Neural progenitor cell (in vitro differentiated cells): ENCODE measurements around the gene KIF21B. TPM values are rescaled to one million over a fixed set of nuclear protein-coding genes. Genes with fewer than 3 reads are reported as not detected.

Experiments used
- DNase-seq: peaks from one replicate; pipeline ENCODE4 v3.0.0-alpha.2; 2016; ENCODE audit warnings: low spot score
- H2AFZ ChIP-seq: fragments of 200-600 bp; sonication (generic); replicated peaks from 2 replicates; pipeline ENCODE4 v1.6.1; 2016; ENCODE audit warnings: antibody characterized with exemption
- H3F3A ChIP-seq: fragments of 200-600 bp; sonication (generic); 2 replicates; pipeline ENCODE4 v1.6.1; 2016; ENCODE audit warnings: antibody characterized with exemption, low read depth
- H3K27ac ChIP-seq: fragments of 200-600 bp; sonication (generic); 2 replicates; pipeline ENCODE4 v1.5.1; 2016; ENCODE audit warnings: mild to moderate bottlenecking
- H3K27me3 ChIP-seq: fragments of 200-600 bp; sonication (generic); 2 replicates; pipeline ENCODE4 v1.6.1; 2016; ENCODE audit warnings: mild to moderate bottlenecking, moderate library complexity
- H3K36me3 ChIP-seq: fragments of 200-600 bp; sonication (generic); 2 replicates; pipeline ENCODE4 v1.5.1; 2016
- H3K4me1 ChIP-seq: fragments of 200-600 bp; sonication (generic); 2 replicates; pipeline ENCODE4 v1.6.1; 2016; ENCODE audit warnings: mixed run types
- H3K4me2 ChIP-seq: fragments of 200-600 bp; sonication (generic); 2 replicates; pipeline ENCODE4 v1.6.1; 2016
- H3K4me3 ChIP-seq: fragments of 200-600 bp; sonication (generic); 2 replicates; pipeline ENCODE4 v1.5.1; 2016
- H3K79me2 ChIP-seq: fragments of 200-600 bp; sonication (generic); 2 replicates; pipeline ENCODE4 v1.6.1; 2016; ENCODE audit warnings: low read depth
- H3K9ac ChIP-seq: fragments of 200-600 bp; sonication (generic); 2 replicates; pipeline ENCODE4 v1.6.1; 2016
- H3K9me3 ChIP-seq: fragments of 200-600 bp; sonication (generic); 2 replicates; pipeline ENCODE4 v1.5.1; 2016; ENCODE audit warnings: low read depth
- H4K20me1 ChIP-seq: fragments of 200-600 bp; sonication (generic); 2 replicates; pipeline ENCODE4 v1.6.1; 2016; ENCODE audit warnings: low read depth
- H3K27ac Mint-ChIP-seq: 3 replicates; pipeline ENCODE4 v1.8.0; 2021; ENCODE audit warnings: mixed read lengths
- H3K27me3 Mint-ChIP-seq: 2 replicates; pipeline ENCODE4 v1.8.0; 2022; ENCODE audit warnings: low read depth, mild to moderate bottlenecking, inconsistent platforms, moderate library complexity, mixed read lengths; ENCODE audit not compliant: insufficient read depth
- H3K36me3 Mint-ChIP-seq: 3 replicates; pipeline ENCODE4 v1.8.0; 2021; ENCODE audit warnings: mixed read lengths
- H3K4me1 Mint-ChIP-seq: 3 replicates; pipeline ENCODE4 v1.8.0; 2021; ENCODE audit warnings: mixed read lengths
- H3K4me3 Mint-ChIP-seq: 3 replicates; pipeline ENCODE4 v1.8.0; 2021; ENCODE audit warnings: mild to moderate bottlenecking, moderate library complexity, mixed read lengths
- H3K9me3 Mint-ChIP-seq: 3 replicates; pipeline ENCODE4 v1.8.0; 2020; ENCODE audit warnings: mixed read lengths
- EZH2 ChIP-seq: fragments of 200-600 bp; sonication (generic); IDR thresholded peaks from 2 replicates; pipeline ENCODE4 v1.6.1; 2017; ENCODE audit warnings: antibody characterized with exemption, mild to moderate bottlenecking, moderate library complexity
- EZH2phosphoT487 ChIP-seq: fragments of 200-600 bp; sonication (generic); IDR thresholded peaks from 2 replicates; pipeline ENCODE4 v1.6.1; 2017; ENCODE audit warnings: antibody characterized with exemption
- total RNA-seq: library from RNA; depleted of rRNA; stranded (reverse); fragments of >200 nt; gene quantifications from 2 replicates; pipeline ENCODE4 v1.2.3, GENCODE V29; 2015; ENCODE audit warnings: low replicate concordance
- TF ChIP-seq, protein P1 (sequence below): fragments of 200-600 bp; sonication (generic); IDR thresholded peaks from 2 replicates; pipeline ENCODE4 v1.5.1; 2017; ENCODE audit warnings: antibody characterized with exemption, mild to moderate bottlenecking

Gene KIF21B
- total RNA-seq, 1 donor from 2014 or later = 6.4 TPM

- Histone ChIP-seq H3K36me3 (no peaks in the 10 kb centered on the region), H3K4me3 (no peak overlapping the region), H3K9me3 (no peaks in the 10 kb centered on the region), H3K4me1 (no peaks in the 10 kb centered on the region), H3K4me2 (no peak overlapping the region), H3K79me2 (no peaks in the 10 kb centered on the region), H2AFZ (no peak overlapping the region), H3F3A (no peaks in the 10 kb centered on the region), H3K9ac (no peak overlapping the region), H3K27ac (no peak overlapping the region), H4K20me1 (no peaks in the 10 kb centered on the region), H3K27me3 (no peaks in the 10 kb centered on the region)
- TF ChIP-seq, protein P1, sequence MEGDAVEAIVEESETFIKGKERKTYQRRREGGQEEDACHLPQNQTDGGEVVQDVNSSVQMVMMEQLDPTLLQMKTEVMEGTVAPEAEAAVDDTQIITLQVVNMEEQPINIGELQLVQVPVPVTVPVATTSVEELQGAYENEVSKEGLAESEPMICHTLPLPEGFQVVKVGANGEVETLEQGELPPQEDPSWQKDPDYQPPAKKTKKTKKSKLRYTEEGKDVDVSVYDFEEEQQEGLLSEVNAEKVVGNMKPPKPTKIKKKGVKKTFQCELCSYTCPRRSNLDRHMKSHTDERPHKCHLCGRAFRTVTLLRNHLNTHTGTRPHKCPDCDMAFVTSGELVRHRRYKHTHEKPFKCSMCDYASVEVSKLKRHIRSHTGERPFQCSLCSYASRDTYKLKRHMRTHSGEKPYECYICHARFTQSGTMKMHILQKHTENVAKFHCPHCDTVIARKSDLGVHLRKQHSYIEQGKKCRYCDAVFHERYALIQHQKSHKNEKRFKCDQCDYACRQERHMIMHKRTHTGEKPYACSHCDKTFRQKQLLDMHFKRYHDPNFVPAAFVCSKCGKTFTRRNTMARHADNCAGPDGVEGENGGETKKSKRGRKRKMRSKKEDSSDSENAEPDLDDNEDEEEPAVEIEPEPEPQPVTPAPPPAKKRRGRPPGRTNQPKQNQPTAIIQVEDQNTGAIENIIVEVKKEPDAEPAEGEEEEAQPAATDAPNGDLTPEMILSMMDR = no peak
- no peak for TF ChIP-seq EZH2
- TF ChIP-seq EZH2phosphoT487 = no peak
- Mint-ChIP-seq H3K27ac (no peak overlapping the region), H3K36me3 (peaks cover 19% of the 10 kb centered on the region), H3K4me1 (peaks cover 2% of the 10 kb centered on the region), H3K4me3 (no peak overlapping the region), H3K9me3 (peaks cover 10% of the 10 kb centered on the region), H3K27me3 (peaks cover 6% of the 10 kb centered on the region)
- no peak for DNase-seq
Observed at GRCh38 chr1:200976634-200977033, 46.9 kb downstream of the KIF21B start.

DNA sequence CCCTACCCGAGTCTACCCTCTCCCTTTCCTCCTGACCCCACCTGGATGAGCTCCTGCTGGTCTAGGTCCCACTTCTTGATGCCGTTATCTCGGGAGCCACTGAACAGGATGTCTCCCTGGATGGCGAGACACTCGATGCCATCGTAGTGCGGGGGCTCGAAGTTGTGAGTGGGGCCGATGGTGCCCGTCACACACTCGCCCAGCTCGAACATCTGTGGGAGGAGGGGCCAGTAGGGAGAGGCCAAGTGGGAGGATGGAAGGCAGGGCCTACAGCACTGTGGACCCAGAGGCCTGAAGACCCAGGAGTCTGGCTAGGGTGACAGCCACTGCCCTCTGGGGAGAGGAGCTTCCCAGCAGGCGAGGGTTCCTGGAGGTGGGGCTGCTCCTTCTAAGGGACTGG, 48.1 kb downstream of the KIF21B start:
- Histone ChIP-seq H3K79me2 (no peaks in the 10 kb centered on the region), H3K4me3 (no peak overlapping the region), H4K20me1 (no peaks in the 10 kb centered on the region), H3K9ac (no peak overlapping the region), H3K4me1 (no peaks in the 10 kb centered on the region), H3K4me2 (no peak overlapping the region), H3K36me3 (no peaks in the 10 kb centered on the region), H3K9me3 (no peaks in the 10 kb centered on the region), H3F3A (no peaks in the 10 kb centered on the region), H3K27ac (no peak overlapping the region), H2AFZ (no peak overlapping the region), H3K27me3 (no peaks in the 10 kb centered on the region)
- Mint-ChIP-seq H3K27me3 (peaks cover 5% of the 10 kb centered on the region), H3K9me3 (peaks cover 8% of the 10 kb centered on the region), H3K4me1 (peaks cover 5% of the 10 kb centered on the region), H3K27ac (no peak overlapping the region), H3K36me3 (peaks cover 18% of the 10 kb centered on the region), H3K4me3 (no peak overlapping the region)
- TF ChIP-seq, protein P1 = no peak
- no peak for TF ChIP-seq EZH2phosphoT487
- no peak for TF ChIP-seq EZH2
- no peak for DNase-seq

DNA sequence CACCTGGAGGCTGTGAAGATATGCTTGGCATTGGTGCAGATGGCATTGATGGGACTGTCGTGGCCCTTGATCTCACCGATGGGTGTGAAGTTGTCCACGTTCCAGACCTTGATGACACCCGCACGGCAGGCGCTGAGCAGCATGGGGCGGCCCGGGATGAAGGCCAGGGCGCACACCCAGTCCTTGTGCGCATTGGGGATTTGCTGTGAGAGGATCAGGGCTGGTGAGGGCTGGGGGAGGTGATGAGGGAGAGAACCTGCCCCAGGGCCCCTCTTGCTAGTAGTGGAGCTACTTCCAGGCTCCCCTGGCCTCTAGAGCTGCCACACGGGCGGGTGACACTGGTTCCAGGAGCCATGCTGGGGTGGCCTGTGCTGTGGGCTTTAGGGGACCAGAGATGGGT, 48.8 kb downstream of the KIF21B start:
- H3K4me1 ChIP-seq = no peaks in the 10 kb centered on the region
- H3K27me3 ChIP-seq = no peaks in the 10 kb centered on the region
- no peak for TF ChIP-seq EZH2
- TF ChIP-seq, protein P1 = no peak
- TF ChIP-seq EZH2phosphoT487 = no peak
- peaks cover 11% of the 10 kb centered on the region for H3K36me3 Mint-ChIP-seq
- H3K27me3 Mint-ChIP-seq = peaks cover 9% of the 10 kb centered on the region
- H3K9me3 Mint-ChIP-seq = peaks cover under 1% of the 10 kb centered on the region
- no peaks in the 10 kb centered on the region for H3K79me2 ChIP-seq
- no peaks in the 10 kb centered on the region for H3K9me3 ChIP-seq
- no peak overlapping the region for H3K27ac ChIP-seq
- no peak overlapping the region for H3K27ac Mint-ChIP-seq
- no peak overlapping the region for H3K4me3 ChIP-seq
- H3K4me1 Mint-ChIP-seq = peaks cover 5% of the 10 kb centered on the region
- H3K36me3 ChIP-seq = no peaks in the 10 kb centered on the region
- no peak overlapping the region for H2AFZ ChIP-seq
- no peak overlapping the region for H3K4me3 Mint-ChIP-seq
- no peaks in the 10 kb centered on the region for H4K20me1 ChIP-seq
- H3K4me2 ChIP-seq = no peak overlapping the region
- DNase-seq = no peak
- H3K9ac ChIP-seq = no peak overlapping the region
- H3F3A ChIP-seq = no peaks in the 10 kb centered on the region
